ENCODE measurements around the gene TPCN1.

TPCN1 gene

GRCh38 chr12:113340061-113340460 lies 118.8 kb downstream of the TPCN1 start:
- DNase-seq (ENCODE audit: low read depth), result no peak

- DNase-seq (ENCODE audit: low read depth), result no peak
Observed at GRCh38 chr12:113341535-113341934, 120.3 kb downstream of the TPCN1 start.

GRCh38 chr12:113345318-113345717 lies 124.1 kb downstream of the TPCN1 start:
- DNase-seq (ENCODE audit: low read depth), result no peak

- DNase-seq (ENCODE audit: low read depth), result no peak
Observed at GRCh38 chr12:113346353-113346752, 125.1 kb downstream of the TPCN1 start.

GRCh38 chr12:113347107-113347506 lies 125.8 kb downstream of the TPCN1 start:
- no peak for DNase-seq (ENCODE audit: low read depth)

GRCh38 chr12:113347892-113348291 lies 126.6 kb downstream of the TPCN1 start:
- no peak for DNase-seq (ENCODE audit: low read depth)

All from GM04503 (cell line).